ENCODE data around the gene TBRG4. TPM values are rescaled to one million over a fixed set of nuclear protein-coding genes. Genes with fewer than 3 reads are reported as not detected.

TBRG4 gene
- total and polyA plus RNA-seq, 7 donors = 31.8 to 80.1 (median 44.6) TPM

GRCh38 chr7:45158471-45158870 lies 47.0 kb upstream of the TBRG4 start:
- WGBS, 2 donors = 93 to 94% methylated on average over 1 of the region's 1 CpG
- Histone ChIP-seq H3K4me3 (peak overlapping the region; percentile 1 to 40 (median 34)), H3K27ac (peak overlapping the region in 2 of 4 donors; percentile 7 to 40), H3K9me3 (no peaks in the 10 kb centered on the region), H3K27me3 (peaks cover 8 to 34% (median 18%) of the 10 kb centered on the region in 3 donors), H3K4me1 (peaks cover 0 to 10% (median 7%) of the 10 kb centered on the region in 4 donors), H3K36me3 (no peaks in the 10 kb centered on the region)
- DNase-seq = peak; percentile 10
- intact Hi-C loops (cut with DNase I) = no loop called here
- TF ChIP-seq POLR2AphosphoS5 (IDR thresholded peaks at IDR 0.05) (no peak), CTCF (IDR thresholded peaks at IDR 0.05) (no peak), POLR2A (IDR thresholded peaks at IDR 0.05) (no peak), EP300 (IDR thresholded peaks at IDR 0.05) (no peak)

GRCh38 chr7:45157653-45158401 lies 46.3 kb upstream of the TBRG4 start, which contains the start of gene RAMP3:
Gene RAMP3 (plus strand): TSS chr7:45157791. CDS start chr7:45157829, 38 bp downstream.
- no peaks in the 10 kb centered on the region for H3K9me3 ChIP-seq
- peaks cover 8 to 34% (median 18%) of the 10 kb centered on the region in 3 donors for H3K27me3 ChIP-seq
- peak within 1 kb of the TSS; percentile 22 to 57 (median 38) for H3K27ac ChIP-seq
- DNase-seq = peak; percentile 55
- H3K36me3 ChIP-seq = no peaks in the 10 kb centered on the region
- 17% methylated on average over 56 of the region's 56 CpGs for WGBS, 2 donors
- peak within 1 kb of the TSS; percentile 1 to 40 (median 34) for H3K4me3 ChIP-seq
- TF ChIP-seq EP300 (IDR thresholded peaks at IDR 0.05) = no peak
- TF ChIP-seq POLR2AphosphoS5 (IDR thresholded peaks at IDR 0.05) = no peak
- no peak for TF ChIP-seq POLR2A (IDR thresholded peaks at IDR 0.05)
- no peak for TF ChIP-seq CTCF (IDR thresholded peaks at IDR 0.05)
- intact Hi-C loops (cut with DNase I) = no loop called here
- peaks cover 0 to 10% (median 7%) of the 10 kb centered on the region in 4 donors for H3K4me1 ChIP-seq

- TF ChIP-seq POLR2AphosphoS5 (IDR thresholded peaks at IDR 0.05) = no peak
- no peak for TF ChIP-seq CTCF (IDR thresholded peaks at IDR 0.05)
- no peak for TF ChIP-seq POLR2A (IDR thresholded peaks at IDR 0.05)
- TF ChIP-seq EP300 (IDR thresholded peaks at IDR 0.05) = no peak
- 10 to 14% methylated on average over 14 of the region's 14 CpGs for WGBS, 2 donors
- intact Hi-C loops (cut with DNase I) = no loop called here
- peaks cover 0 to 10% (median 7%) of the 10 kb centered on the region in 4 donors for H3K4me1 ChIP-seq
- peak; percentile 55 for DNase-seq
- no peaks in the 10 kb centered on the region for H3K36me3 ChIP-seq
- peak overlapping the region in 2 of 4 donors; percentile 37 to 57 for H3K27ac ChIP-seq
- peak overlapping the region in 3 of 4 donors; percentile 30 to 40 (median 39) for H3K4me3 ChIP-seq
- H3K27me3 ChIP-seq = peaks cover 8 to 34% (median 18%) of the 10 kb centered on the region in 3 donors
- H3K9me3 ChIP-seq = no peaks in the 10 kb centered on the region
Observed at GRCh38 chr7:45157286-45157652, 45.8 kb upstream of the TBRG4 start.

GRCh38 chr7:45156516-45157272 lies 45.2 kb upstream of the TBRG4 start:
- 68 to 85% methylated on average over 8 of the region's 8 CpGs for WGBS, 2 donors
- H3K27ac ChIP-seq = no peak overlapping the region
- peak overlapping the region in 1 of 4 donors; percentile 39 for H3K4me3 ChIP-seq
- DNase-seq = peak; percentile 30
- intact Hi-C loops (cut with DNase I) = no loop called here
- TF ChIP-seq CTCF (IDR thresholded peaks at IDR 0.05) (no peak), POLR2A (IDR thresholded peaks at IDR 0.05) (no peak), EP300 (IDR thresholded peaks at IDR 0.05) (no peak), POLR2AphosphoS5 (IDR thresholded peaks at IDR 0.05) (no peak)
- no peaks in the 10 kb centered on the region for H3K36me3 ChIP-seq
- peaks cover 0 to 10% (median 7%) of the 10 kb centered on the region in 4 donors for H3K4me1 ChIP-seq
- peaks cover 8 to 34% (median 18%) of the 10 kb centered on the region in 3 donors for H3K27me3 ChIP-seq
- H3K9me3 ChIP-seq = no peaks in the 10 kb centered on the region
